HG03196 (cell line): Measurements from ENCODE around the gene GNAI2.
A peak's percentile ranks its signal among the peaks of the same experiment; 100 is the strongest.
"Not testable (repeated sequence)": the region's sequence is repeated elsewhere in the genome, so short reads cannot be mapped to it uniquely, and the experiment has no call there.

Experiments used
- ATAC-seq: cut with Tn5 transposase; IDR thresholded peaks from one replicate; pipeline ENCODE4 v1.9.1; 2021; ENCODE audit not compliant: unreplicated experiment

Gene GNAI2

DNA sequence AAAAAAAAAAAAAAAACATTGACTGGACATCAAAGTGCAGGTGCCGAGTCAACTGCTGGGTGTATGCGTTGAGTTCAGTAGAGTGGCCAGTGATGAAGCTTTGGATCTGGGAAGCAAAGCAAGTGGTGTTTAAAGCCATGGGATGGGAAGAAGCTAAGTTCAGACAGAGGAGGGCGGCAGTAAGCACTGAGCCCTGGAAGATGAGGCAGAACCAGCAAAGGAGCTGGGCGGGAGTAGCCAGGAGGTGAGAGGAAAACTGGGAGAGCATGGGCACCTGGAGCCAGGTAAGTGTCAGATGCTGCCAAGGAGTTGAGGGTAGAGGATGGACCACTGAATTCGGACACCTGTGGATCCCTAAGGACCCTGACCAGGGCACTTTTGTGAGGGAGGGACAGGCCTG lies 11.4 kb upstream of the GNAI2 start:
- no peak for ATAC-seq

DNA sequence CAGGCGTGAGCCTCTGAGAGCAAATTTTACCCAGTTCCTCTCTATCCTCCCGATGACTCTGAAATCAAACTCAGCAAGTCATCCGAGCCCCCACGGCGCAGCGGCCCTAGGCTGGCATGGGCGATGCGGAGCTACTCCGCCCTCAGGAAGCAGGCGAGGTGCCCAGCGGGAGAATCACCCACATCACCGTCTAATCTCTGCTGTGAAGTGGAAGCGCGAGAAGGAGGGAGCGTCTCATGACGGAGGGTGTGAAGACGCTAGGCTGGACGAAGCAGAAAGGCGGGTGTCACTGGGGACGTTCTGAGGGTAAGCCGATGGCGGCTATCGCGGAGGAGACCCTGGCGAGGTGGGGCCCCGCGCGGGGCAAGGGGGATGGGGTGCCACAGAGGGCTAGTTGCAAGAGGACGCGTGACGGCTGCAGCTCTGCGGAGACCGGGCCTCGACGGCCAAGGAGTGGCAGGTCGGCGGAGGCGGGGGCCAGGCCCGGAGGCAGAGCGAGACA lies 9.1 kb upstream of the GNAI2 start:
- peak; percentile 5 for ATAC-seq

DNA sequence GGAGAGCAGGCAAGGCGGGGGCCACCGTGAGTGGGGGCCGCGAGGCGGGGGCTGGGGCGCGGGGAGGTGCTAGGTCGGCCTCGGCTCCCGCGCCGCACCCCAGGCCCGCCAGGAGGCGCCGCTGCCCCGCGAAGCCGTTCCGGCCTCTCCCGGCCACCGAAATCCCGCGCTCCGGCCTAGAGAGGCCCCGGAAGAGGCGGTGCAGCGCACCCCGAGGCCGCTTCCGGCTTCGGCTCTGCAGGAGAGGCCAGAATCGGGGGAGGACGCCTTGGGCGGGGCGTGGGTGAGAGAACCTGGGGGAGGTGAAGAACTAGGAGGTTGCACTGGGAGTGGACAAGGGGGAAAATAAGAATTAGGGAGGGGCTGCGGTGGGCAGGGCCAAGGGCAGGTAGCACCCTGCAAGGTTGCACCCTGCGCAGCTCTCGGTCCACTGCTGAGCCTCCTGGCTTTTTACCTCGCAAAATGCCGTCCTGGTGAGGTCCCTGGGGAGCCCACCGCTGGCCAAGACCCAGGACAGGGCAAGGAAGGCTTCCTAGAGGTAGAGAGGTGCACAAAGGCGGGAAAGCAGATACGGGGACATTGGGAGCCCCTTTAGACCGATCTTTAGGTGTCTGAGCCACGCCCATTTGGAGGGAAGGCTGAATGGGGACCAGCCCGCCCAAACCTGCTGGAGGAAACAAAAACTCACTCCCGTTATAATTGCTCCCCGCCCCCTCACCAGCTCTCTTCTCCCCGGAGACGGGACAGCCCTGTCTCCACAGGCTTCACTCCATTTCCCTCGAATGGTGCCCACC lies 8.4 kb upstream of the GNAI2 start:
- peak; percentile 85 for ATAC-seq

DNA sequence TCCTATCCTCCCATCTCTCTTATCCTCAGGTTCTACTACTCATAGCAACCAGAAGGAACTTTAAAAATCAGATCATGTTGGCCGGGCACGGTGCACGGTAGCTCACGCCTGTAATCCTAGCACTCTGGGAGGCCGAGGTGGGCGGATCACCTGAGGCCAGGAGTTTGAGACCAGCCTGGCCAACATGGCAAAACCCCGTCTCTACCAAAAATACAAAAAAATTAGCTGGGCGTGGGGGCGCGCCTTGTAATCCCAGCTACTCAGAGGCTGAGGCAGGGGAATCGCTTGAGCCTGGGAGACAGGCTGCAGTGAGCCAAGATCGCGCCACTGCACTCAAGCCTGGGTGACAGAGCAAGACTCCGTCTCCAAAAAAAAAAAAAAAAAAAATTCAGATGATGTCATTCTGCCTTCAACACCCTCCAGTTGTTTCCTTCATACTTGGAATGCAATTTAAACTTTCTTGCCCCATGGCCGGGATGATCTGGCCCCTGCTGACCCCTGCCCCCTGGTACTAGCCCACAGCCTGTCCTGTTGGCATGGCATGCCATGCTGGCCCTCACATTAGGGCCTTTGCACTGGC lies 7.7 kb upstream of the GNAI2 start:
- ATAC-seq = not testable (repeated sequence)

- ATAC-seq = no peak
Observed at GRCh38 chr3:50229490-50229889, 6.5 kb upstream of the GNAI2 start.

DNA sequence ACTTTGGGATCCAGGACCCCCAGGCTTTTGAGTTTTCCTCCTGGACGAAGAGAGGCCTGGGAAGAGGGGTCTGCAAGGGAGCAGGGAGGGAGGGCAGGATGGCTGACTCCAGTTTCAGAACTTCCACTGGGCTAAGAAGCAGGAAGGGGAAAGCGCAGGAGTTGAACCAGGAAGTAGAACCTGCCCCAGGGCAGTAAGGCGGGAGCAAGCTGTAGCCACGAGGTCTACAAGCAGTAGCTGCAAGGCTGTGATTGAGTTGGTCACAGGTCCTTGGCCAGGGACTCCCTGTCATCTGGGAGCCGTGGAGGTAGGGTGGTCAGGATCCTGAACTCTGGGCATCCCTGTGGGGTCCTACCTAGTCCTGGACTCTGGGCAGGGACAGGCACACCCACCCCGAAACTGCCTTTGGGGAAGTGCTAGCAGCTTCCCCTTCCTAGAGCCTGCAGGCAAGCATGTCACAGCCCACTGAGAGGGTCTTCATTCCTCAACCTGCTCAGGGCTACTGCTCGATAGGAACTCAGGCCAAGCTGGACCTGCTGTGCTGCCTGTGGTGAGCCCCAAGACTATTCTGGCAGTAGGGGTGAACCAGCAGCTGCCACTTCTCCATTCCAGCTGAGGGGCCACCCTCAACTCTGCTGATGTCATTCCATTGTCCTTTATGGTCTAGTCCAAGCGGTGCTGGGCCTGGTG lies 5.8 kb upstream of the GNAI2 start:
- ATAC-seq = no peak

GRCh38 chr3:50230794-50231125 lies 5.2 kb upstream of the GNAI2 start:
- ATAC-seq = no peak

- no peak for ATAC-seq
Observed at GRCh38 chr3:50231581-50231980, 4.4 kb upstream of the GNAI2 start.

- no peak for ATAC-seq
Observed at GRCh38 chr3:50232303-50232702, 3.7 kb upstream of the GNAI2 start.

- ATAC-seq = no peak
Observed at GRCh38 chr3:50233176-50233575, 2.8 kb upstream of the GNAI2 start.

- no peak for ATAC-seq
Observed at GRCh38 chr3:50236484-50237132, 604 bp downstream of the GNAI2 start.

DNA sequence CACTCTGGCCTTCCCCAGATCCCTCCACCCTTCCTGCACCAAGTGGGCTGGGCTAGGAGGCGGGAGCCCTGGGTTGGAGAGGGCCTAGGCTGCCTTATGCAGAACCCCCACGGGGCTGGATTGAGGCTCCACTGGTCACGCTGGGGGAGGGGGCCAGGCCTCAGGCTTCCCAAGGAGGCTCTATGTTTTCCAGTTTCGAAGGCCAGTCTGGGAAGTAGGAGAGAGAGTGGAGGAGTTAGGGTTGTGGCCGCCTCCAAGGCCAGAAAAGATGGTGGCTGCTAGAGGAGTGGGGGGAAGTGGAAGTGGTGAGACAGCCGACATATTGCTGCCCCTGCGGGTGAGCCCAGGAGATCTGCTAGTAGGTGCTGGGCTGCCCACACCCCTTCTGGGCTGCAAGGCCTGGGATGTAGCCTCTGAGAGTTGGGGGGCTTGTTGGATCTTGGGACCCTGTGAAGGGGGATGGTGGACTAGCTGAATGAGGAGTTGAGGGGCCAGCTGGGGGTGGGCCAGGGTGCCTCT lies 1.2 kb downstream of the GNAI2 start:
- ATAC-seq = no peak

- peak; percentile 32 for ATAC-seq
Observed at GRCh38 chr3:50237754-50238548, 1.9 kb downstream of the GNAI2 start.

- no peak for ATAC-seq
Observed at GRCh38 chr3:50238549-50239026, 2.6 kb downstream of the GNAI2 start.

DNA sequence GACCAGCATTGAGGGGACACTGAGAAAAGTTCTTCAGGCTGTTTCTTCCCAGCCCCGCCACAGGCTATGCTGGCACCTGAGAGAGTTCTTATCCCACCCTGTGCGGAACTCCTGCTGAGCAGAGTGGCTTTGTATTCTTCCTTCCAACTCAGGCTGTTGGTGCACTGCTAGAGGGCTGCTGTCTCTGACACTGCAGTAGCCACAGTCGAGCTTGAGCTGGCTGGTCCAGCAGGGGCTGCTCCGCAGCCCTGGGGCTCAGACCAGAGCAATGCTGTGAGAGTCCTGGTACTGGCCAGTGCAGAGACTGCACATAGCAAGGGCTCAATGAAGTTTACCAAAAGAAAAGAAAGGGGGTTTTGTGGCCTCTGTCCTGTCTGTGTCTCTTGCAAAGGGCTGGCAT lies 3.6 kb downstream of the GNAI2 start:
- no peak for ATAC-seq

DNA sequence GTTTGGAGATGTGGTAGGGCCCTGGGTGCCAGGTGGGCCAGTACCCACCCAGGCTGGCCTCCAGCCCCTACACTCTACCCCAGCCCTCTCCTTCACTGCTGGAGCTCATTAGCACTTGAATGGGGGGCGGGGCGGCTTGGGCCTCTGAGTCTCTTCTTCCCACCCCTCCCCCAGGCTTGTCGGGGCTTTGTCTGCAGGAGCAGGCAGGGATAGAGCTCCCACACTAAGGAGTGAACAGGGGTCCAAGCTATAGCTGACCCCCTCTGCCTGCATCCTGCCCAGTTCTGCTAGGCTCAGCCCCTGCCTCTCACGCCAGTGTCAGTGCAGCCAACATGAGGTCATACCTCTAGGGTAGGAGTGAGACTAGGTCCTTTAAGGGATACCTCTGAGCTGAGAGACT lies 5.2 kb downstream of the GNAI2 start:
- no peak for ATAC-seq

- no peak for ATAC-seq
Observed at GRCh38 chr3:50241713-50242380, 5.8 kb downstream of the GNAI2 start.

- ATAC-seq = no peak
Observed at GRCh38 chr3:50242381-50242770, 6.4 kb downstream of the GNAI2 start.

DNA sequence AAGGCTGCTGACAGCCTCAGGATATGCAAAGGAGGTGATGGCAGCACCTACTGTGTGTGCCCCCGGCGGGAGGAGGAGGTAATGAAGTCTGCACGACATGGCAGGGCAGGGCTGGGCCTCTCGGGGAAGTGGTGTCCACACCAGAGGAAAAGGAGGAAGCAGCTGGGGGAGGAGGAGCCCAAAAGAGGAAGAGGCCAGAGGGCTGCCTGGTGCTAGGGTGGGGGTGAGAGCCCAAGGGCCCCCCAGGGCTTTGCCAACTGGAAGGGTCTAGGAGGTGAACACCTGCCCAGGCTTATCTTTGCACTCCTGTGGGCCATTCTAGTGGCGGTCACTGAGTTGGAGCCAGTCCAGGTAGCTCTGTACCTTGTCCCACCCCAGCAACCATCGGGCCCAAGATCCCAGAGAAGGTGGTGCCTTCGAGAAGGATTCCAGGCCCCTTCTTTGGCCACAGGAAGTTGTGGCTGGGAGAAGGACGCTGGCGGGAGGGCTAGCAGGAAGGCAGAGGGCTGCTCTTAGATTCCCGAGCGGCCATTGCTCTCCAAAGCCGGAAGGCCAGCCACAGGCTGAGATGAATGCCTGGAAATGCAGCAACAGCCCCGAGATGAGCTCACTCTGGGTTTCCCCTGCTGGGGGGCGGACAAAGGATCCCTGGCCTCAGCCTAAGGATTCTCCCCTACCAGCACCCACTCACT lies 7.0 kb downstream of the GNAI2 start:
- ATAC-seq = no peak
